ENCODE measurements around the gene RMRP. TPM values are rescaled to one million over a fixed set of nuclear protein-coding genes. Genes with fewer than 3 reads are reported as not detected.
A peak's percentile ranks its signal among the peaks of the same experiment; 100 is the strongest.

Gene RMRP
- total RNA-seq (ENCODE audit: low replicate concordance) = 16,039 and 18,328 TPM in 2 replicates
- long read RNA-seq = 0 reads

DNA sequence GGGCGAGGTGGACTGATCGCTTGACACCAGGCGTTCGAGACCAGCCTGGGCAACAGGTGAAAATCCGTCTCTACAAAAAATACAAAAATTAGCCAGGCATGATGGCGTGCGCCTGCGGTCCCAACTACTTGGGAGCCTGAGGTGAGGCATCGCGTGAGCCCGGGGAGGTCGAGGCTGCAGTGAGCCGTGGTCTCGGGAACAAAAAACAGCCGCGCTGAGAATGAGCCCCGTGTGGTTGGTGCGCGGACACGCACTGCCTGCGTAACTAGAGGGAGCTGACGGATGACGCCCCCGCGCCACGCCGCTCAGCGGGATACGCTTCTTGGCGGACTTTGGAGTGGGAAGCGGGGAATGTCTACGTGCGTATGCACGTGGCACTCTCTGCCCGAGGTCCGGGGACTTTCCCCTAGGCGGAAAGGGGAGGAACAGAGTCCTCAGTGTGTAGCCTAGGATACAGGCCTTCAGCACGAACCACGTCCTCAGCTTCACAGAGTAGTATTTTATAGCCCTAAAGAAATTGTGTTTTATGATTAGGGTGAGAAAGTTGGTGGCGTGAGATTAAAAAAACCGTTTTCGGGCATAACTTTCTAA, at the start of gene RMRP:
TSS of gene RMRP (minus strand) at position 474 of the 591 bp plus-strand sequence.
- TF ChIP-seq CTCF (conservative IDR thresholded peaks at IDR 0.05) = peak; percentile 67
- Mint-ChIP-seq H3K27ac (peak within 1 kb of the TSS; percentile 99), H3K36me3 (peaks cover 12% of the 10 kb centered on the region), H3K9me3 (no peaks in the 10 kb centered on the region), H3K4me3 (peak within 1 kb of the TSS; percentile 86), H3K27me3 (peaks cover 6% of the 10 kb centered on the region), H3K4me1 (ENCODE audit: unreplicated experiment) (peaks cover 48% of the 10 kb centered on the region)
- DNase-seq (ENCODE audit: extremely low spot score, unreplicated experiment) = peak; percentile 98

DNA sequence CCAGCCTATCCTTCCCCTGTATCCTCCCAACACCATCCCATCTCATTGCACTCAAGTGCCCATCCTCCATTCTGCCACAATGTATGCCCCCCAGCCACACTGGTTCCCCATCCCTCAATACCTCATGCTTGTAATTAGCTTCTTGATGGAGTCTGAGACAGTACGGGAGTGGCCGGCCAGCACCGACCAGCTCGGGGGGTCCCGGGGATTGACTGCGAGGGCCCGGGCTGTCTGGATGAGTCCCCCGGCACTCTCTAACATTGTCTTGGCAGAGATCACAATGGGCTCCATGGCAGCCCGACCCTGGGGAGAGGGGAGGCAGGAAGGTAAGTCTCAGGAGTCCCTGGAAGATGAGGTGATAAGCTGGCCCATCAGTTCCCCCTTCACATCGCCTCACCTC, 49.1 kb upstream of the RMRP start:
- Mint-ChIP-seq H3K27ac (no peak overlapping the region), H3K36me3 (peaks cover 46% of the 10 kb centered on the region), H3K27me3 (no peaks in the 10 kb centered on the region), H3K9me3 (no peaks in the 10 kb centered on the region), H3K4me3 (no peak overlapping the region), H3K4me1 (ENCODE audit: unreplicated experiment) (no peaks in the 10 kb centered on the region)
- TF ChIP-seq CTCF (conservative IDR thresholded peaks at IDR 0.05) = no peak
- no peak for DNase-seq (ENCODE audit: extremely low spot score, unreplicated experiment)

DNA sequence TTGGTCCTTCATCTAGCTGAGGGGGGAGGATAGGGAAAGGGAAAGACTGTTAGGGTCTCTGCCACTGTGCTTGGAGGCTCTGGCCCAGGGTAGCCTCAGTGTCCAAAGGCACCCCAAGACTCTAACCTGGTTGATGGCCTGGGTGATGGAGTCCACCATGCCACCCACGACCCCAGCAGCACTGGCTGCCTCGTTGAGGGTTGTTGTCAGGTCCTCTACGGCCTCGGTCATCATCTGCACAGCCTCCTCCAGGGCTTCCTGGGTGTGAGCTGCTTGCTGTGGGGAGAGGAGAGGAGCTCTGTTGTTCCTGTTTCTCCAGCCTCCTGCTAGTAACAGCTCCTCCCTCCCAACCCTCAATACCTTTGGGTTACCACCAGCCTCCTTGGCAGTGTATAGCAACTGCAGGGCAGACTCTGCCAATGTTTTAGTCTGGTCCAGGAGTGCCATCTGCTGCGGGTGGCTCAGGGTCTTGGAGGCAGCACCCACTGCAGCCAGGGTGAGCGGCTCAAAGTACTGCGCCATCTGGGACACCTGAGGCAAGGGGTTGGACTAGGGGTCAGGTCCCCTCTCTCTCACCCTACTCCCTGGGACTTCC, 48.1 kb upstream of the RMRP start:
- TF ChIP-seq CTCF (conservative IDR thresholded peaks at IDR 0.05) = no peak
- H3K4me1 Mint-ChIP-seq (ENCODE audit: unreplicated experiment) = no peaks in the 10 kb centered on the region
- H3K4me3 Mint-ChIP-seq = no peak overlapping the region
- H3K9me3 Mint-ChIP-seq = no peaks in the 10 kb centered on the region
- no peak for DNase-seq (ENCODE audit: extremely low spot score, unreplicated experiment)
- peaks cover 45% of the 10 kb centered on the region for H3K36me3 Mint-ChIP-seq
- H3K27me3 Mint-ChIP-seq = no peaks in the 10 kb centered on the region
- H3K27ac Mint-ChIP-seq = no peak overlapping the region

GRCh38 chr9:35705372-35705771, 47.6 kb upstream of the RMRP start:
- peaks cover 40% of the 10 kb centered on the region for H3K36me3 Mint-ChIP-seq
- no peaks in the 10 kb centered on the region for H3K9me3 Mint-ChIP-seq
- H3K4me3 Mint-ChIP-seq = no peak overlapping the region
- no peak overlapping the region for H3K27ac Mint-ChIP-seq
- H3K27me3 Mint-ChIP-seq = no peaks in the 10 kb centered on the region
- DNase-seq (ENCODE audit: extremely low spot score, unreplicated experiment) = no peak
- no peak for TF ChIP-seq CTCF (conservative IDR thresholded peaks at IDR 0.05)
- H3K4me1 Mint-ChIP-seq (ENCODE audit: unreplicated experiment) = no peaks in the 10 kb centered on the region

DNA sequence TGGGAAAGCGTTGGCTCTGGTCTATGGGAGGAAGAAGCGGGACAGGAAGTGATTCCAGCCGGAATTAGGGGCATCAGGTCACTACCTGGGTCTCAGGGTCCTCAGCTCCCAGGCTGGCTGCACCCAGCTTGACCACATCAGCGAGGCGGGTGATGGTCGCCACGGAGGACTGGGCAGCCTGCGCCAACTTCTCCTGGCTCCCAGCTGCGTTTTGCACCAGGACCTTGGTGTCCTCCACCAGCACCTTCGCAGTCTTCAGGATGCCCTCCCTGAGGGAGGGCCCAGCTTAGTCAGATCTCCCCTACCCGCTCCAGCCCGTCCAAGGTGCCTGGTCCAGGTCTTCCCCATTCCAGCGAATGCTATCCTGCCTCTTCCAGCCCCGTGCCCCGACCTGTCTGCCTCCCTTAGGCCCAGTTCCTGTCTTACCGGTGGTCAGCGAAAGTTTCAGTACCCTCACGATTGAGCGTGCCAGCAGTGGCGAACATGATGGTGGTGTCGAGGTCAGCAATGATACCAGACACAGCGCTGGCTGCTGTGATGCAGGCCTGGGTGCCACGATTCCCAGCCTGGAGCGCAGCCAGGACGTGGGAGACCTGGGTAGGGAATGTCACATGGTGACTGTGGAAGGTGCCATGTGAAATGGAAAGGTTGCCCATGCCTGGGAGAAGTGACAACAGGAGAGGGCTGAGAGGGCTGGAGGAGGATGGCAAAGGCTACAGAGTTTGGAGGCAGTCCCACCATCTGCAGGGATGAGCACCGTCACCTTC, 46.3 kb upstream of the RMRP start:
- H3K27me3 Mint-ChIP-seq = no peaks in the 10 kb centered on the region
- H3K4me1 Mint-ChIP-seq (ENCODE audit: unreplicated experiment) = no peaks in the 10 kb centered on the region
- H3K27ac Mint-ChIP-seq = no peak overlapping the region
- no peaks in the 10 kb centered on the region for H3K9me3 Mint-ChIP-seq
- TF ChIP-seq CTCF (conservative IDR thresholded peaks at IDR 0.05) = no peak
- no peak overlapping the region for H3K4me3 Mint-ChIP-seq
- peaks cover 38% of the 10 kb centered on the region for H3K36me3 Mint-ChIP-seq
- no peak for DNase-seq (ENCODE audit: extremely low spot score, unreplicated experiment)

Measured in type B pancreatic cell (in vitro differentiated cells).